ENCODE results near the gene C2CD4C.

DNA sequence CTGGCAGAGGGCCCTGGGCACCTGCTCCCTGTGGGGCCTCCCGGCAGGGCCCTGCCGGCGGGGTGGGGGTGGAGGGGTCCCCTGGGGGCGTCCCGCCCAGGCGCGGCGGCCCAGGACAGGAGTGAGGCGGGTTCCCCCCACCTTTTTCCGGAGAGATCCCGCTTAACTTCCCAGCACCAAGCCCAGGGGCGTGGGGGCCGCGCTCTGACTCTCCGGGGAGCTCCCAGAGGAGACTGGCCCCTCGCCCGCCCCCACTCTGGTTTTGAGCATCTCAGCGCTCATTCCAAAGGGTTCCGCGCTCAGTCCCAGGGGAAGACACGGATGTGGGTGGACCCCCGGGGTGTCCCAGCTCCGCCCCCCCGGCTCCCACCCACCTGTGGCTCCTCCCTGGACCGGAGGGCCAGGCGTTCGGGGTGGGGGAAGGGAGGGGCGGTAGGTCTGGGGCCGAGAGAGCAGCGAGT lies 476 bp downstream of the C2CD4C start:
- TF ChIP-seq, protein P1, sequence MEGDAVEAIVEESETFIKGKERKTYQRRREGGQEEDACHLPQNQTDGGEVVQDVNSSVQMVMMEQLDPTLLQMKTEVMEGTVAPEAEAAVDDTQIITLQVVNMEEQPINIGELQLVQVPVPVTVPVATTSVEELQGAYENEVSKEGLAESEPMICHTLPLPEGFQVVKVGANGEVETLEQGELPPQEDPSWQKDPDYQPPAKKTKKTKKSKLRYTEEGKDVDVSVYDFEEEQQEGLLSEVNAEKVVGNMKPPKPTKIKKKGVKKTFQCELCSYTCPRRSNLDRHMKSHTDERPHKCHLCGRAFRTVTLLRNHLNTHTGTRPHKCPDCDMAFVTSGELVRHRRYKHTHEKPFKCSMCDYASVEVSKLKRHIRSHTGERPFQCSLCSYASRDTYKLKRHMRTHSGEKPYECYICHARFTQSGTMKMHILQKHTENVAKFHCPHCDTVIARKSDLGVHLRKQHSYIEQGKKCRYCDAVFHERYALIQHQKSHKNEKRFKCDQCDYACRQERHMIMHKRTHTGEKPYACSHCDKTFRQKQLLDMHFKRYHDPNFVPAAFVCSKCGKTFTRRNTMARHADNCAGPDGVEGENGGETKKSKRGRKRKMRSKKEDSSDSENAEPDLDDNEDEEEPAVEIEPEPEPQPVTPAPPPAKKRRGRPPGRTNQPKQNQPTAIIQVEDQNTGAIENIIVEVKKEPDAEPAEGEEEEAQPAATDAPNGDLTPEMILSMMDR (conservative IDR thresholded peaks at IDR 0.05; ENCODE audit: low read depth, low read length): no peak
- TF ChIP-seq EZH2 (IDR thresholded peaks at IDR 0.05; ENCODE audit: low read length, unreplicated experiment) (no peak), EZH2phosphoT487 (IDR thresholded peaks at IDR 0.05; ENCODE audit: borderline replicate concordance, low read length) (no peak)
